Measurements from ENCODE around the gene PARD3.

Gene PARD3

DNA sequence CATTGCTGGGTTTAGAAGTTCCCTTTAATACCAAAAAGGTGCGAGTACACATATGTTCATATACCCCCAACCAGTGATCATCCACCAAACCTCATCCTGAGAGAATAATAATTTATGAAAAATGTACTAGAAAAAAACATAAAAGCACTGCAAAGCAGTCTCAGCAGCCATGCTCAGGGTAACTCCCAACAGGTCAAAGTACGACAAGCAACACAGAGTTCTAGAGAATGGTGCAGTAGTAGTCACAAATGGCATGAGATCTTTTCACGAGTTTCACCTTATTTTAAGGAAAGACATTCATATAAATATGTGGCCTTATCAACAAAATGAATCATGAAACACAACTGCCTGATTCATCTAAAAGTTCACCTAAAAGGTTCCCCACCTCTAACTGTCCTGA is 338.5 kb downstream of the PARD3 start:
- H3K27me3 Mint-ChIP-seq: no peaks in the 10 kb centered on the region
- H3K27ac Mint-ChIP-seq: no peak overlapping the region
- H3K4me3 Mint-ChIP-seq: no peak overlapping the region
- no peaks in the 10 kb centered on the region for H3K9me3 Mint-ChIP-seq
- no peaks in the 10 kb centered on the region for H3K36me3 Mint-ChIP-seq
- no peaks in the 10 kb centered on the region for H3K4me1 Mint-ChIP-seq

DNA sequence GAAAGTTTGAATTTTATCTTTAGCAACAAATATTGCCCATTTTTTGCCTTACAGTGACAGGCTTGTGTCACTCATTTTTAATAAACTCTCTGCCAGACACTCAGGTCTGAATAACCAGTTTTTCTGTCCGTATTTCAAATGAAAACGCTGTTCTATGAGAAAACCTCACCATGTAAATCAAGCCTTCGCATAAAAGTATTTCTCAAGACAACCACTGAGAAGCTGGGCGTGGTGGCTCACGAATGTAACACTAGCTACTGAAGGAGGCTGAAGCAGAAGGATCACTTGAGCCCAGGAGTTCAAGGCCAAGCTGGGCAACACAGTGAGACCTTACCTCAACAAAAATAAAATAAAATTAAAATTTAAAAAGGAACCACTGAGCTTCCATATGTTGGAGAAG is 339.3 kb downstream of the PARD3 start:
- Mint-ChIP-seq H3K4me3 (no peak overlapping the region), H3K36me3 (no peaks in the 10 kb centered on the region)

DNA sequence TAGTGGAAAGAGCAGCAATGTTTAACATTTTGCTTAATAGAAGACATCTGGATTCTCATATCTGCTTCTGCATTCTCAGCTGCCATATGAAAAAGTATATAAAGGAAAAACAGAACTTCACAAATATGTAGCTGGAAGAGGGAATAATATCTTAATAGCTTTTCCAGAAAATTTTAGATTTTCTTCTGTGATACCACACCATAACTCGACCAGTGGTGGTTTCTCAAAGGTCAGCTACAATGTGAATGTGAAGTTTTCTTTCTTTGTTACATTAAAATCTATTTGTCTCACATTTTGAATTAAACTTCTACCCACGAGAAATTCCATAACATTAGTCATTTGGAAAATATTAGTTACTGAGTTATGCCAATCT is 339.8 kb downstream of the PARD3 start:
- no peaks in the 10 kb centered on the region for H3K36me3 Mint-ChIP-seq

More for the DNA sequence above, 339.3 kb downstream of the PARD3 start:
- Mint-ChIP-seq H3K27me3 (no peaks in the 10 kb centered on the region), H3K9me3 (no peaks in the 10 kb centered on the region), H3K27ac (no peak overlapping the region), H3K4me1 (no peaks in the 10 kb centered on the region)

DNA sequence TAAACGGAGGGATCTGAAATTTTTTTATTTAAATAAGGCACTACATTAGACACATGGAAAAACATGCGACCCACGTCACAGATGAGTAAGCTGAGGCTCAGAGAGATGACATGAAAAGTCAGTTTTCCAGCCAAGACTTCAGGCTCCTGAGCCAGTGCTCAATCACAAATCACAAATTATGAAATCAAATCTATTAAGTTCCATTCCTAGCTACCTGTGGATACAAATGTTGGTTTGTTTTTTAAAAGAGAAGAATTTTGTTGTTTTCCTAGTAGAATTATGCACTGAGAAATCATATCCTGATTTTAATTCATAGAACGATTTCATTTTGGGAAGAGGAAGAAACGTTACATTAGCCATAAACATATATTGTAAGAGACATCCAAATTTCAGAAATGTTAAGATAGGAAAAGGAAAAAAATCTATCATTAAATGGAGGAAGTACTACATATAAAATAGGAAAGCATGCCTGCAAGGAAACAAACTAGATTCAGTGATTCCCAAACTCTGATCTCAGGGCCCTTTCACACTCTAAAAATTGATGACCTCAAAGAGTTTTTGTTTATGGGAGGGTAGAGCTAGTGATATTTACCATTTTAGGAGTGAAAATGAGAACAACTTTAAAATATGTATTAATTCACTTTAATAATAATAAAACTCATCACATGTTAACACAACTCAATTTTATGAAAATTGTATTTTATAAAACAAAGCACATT is 340.4 kb downstream of the PARD3 start:
- no peaks in the 10 kb centered on the region for H3K27me3 Mint-ChIP-seq
- H3K4me1 Mint-ChIP-seq: no peaks in the 10 kb centered on the region
- no peaks in the 10 kb centered on the region for H3K36me3 Mint-ChIP-seq
- H3K9me3 Mint-ChIP-seq: no peaks in the 10 kb centered on the region
- no peak overlapping the region for H3K27ac Mint-ChIP-seq
- H3K4me3 Mint-ChIP-seq: no peak overlapping the region

More for the DNA sequence above, 339.8 kb downstream of the PARD3 start:
- H3K27me3 Mint-ChIP-seq: no peaks in the 10 kb centered on the region
- no peak overlapping the region for H3K27ac Mint-ChIP-seq
- H3K4me3 Mint-ChIP-seq: no peak overlapping the region
- no peaks in the 10 kb centered on the region for H3K9me3 Mint-ChIP-seq
- H3K4me1 Mint-ChIP-seq: no peaks in the 10 kb centered on the region

DNA sequence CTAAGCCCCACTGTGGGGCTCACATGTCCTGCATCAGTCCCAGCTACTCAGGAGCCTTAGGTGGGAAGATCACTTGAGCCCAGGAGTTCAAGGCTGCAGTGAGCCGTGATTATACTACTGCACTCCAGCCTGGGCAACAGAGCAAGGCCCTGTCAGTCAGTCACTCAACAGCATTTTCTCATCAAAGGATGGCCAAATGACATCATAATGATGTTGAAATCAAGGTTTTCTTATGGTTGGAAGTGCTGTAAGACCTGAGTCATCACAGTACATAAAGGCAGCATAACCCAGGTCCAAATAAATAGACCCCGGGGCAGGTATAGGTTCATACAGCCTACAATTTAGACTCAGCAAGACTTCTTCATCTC is 341.1 kb downstream of the PARD3 start:
- H3K27me3 Mint-ChIP-seq: no peaks in the 10 kb centered on the region
- no peak overlapping the region for H3K4me3 Mint-ChIP-seq
- H3K9me3 Mint-ChIP-seq: no peaks in the 10 kb centered on the region
- H3K36me3 Mint-ChIP-seq: no peaks in the 10 kb centered on the region
- no peaks in the 10 kb centered on the region for H3K4me1 Mint-ChIP-seq
- H3K27ac Mint-ChIP-seq: no peak overlapping the region

DNA sequence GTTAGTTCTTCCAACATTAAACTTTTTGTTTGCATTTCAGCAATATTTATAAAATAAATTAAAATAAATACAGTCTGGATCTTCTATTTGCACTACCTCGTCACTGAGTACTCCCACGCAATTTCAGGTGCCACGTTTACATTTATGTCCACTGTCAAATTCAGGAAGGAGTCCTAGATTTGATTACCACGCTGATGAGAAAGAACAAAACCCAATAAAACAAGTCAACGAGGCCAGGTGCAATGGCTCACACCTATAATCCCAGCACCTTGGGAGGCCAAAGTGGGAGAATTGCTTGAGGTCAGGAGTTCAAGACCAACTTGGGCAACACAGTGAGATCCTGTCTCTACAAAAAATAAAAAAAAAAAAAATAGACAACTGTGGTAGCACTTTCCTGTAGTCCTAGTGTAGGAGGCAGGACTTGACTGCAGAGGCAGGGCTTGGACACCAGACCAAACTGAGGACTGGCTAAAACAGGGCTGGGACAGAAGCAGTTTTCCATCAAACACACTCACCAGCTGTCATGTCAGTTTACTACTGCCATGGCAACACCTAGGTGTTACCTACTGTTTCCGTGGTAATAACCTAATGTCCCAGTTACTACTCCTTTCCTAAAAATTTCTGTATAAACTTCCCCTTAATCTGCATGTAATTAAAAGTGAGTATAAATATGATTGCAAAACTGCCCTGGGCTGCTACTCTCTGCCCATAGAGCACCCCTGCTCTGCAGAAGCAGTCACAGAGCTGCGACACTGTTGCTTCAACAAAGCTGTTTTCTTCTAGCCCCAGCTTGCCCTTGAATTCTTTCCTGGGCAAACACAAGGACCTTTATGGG is 341.7 kb downstream of the PARD3 start:
- no peaks in the 10 kb centered on the region for H3K9me3 Mint-ChIP-seq
- H3K27me3 Mint-ChIP-seq: no peaks in the 10 kb centered on the region

DNA sequence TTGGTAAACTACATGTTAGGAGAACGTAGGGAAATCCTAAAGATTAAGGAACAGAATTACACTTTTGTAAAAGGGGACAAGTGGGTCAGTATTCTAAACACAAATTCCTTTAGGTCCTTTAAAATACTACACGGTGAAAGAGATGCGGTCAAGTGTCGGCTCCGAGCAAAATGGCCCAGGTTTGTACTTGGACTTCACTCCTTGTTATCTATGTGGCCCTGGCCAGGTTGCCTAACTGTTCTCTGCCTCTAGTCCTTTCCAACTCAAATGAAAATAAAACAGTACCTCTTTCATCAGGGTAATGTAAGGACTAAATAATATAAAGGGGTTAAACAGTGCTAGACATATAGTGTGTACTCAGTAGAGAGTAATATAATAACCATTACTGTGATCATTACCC is 344.8 kb downstream of the PARD3 start:
- Mint-ChIP-seq H3K36me3 (no peaks in the 10 kb centered on the region), H3K9me3 (no peaks in the 10 kb centered on the region), H3K4me1 (no peaks in the 10 kb centered on the region), H3K27ac (no peak overlapping the region), H3K4me3 (no peak overlapping the region), H3K27me3 (no peaks in the 10 kb centered on the region)

More for the DNA sequence above, 341.7 kb downstream of the PARD3 start:
- Mint-ChIP-seq H3K27ac (no peak overlapping the region), H3K4me1 (no peaks in the 10 kb centered on the region), H3K4me3 (no peak overlapping the region), H3K36me3 (no peaks in the 10 kb centered on the region)

DNA sequence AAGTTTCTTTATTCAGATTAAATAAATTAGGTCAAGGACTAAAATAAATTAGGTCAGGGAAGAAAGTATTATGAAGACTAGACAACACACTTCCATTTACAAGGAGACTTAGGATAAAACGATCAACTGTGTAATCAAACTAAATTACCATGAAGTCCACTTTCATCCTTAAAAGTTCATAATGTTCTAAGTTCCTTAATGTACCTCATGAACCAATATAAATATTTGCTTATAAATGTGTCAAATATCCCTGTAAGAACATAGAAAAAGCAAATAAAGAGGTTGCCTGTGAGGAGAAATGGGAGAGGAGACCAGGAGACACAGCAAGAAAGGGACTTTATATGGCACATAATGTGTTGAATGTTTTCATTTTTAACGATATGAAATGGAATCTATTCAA is 345.6 kb downstream of the PARD3 start:
- H3K4me3 Mint-ChIP-seq: no peak overlapping the region
- no peak overlapping the region for H3K27ac Mint-ChIP-seq
- no peaks in the 10 kb centered on the region for H3K27me3 Mint-ChIP-seq
- no peaks in the 10 kb centered on the region for H3K9me3 Mint-ChIP-seq
- H3K36me3 Mint-ChIP-seq: no peaks in the 10 kb centered on the region
- no peaks in the 10 kb centered on the region for H3K4me1 Mint-ChIP-seq

DNA sequence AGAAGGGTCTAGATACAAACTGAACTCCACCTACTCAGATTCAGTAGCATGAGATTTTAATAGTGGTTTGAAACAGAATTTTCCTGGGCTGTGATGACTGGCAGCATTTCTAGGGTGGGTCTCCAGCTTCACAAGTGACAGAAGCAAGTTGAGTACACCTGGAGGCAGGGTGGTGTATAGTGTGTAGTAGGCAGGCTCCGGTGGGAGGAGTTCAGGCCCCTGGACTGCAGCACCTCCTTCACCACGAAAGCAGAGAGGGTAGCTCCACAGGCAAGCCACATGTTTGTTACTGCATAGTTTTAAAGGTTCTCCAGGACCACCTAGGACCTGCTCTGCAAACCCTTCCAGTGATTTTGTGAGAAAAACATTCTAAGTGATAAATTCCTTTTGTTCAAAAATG is 347.2 kb downstream of the PARD3 start:
- no peaks in the 10 kb centered on the region for H3K9me3 Mint-ChIP-seq

DNA sequence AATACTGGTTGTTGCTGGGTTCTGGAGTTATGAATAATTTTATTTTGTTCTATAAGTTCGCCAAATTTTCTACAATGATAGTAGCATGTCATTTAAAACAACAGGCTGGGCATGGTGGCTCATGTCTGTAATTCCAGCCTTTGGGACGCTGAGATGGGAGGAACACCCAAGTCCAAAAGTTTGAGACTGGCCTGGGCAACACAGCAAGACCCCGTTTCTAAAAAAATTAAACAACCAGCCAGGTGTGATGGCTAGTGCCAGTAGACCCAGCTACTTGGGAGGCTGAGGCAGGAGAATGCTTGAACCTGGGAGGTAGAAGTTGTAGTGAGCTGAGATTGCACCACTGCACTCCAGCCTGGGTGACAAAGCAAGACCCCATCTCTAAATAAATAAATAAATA is 347.7 kb downstream of the PARD3 start:
- Mint-ChIP-seq H3K36me3 (no peaks in the 10 kb centered on the region), H3K27me3 (no peaks in the 10 kb centered on the region), H3K4me3 (no peak overlapping the region), H3K27ac (no peak overlapping the region), H3K9me3 (no peaks in the 10 kb centered on the region), H3K4me1 (no peaks in the 10 kb centered on the region)

More for the DNA sequence above, 347.2 kb downstream of the PARD3 start:
- Mint-ChIP-seq H3K27ac (no peak overlapping the region), H3K36me3 (no peaks in the 10 kb centered on the region), H3K27me3 (no peaks in the 10 kb centered on the region), H3K4me1 (no peaks in the 10 kb centered on the region), H3K4me3 (no peak overlapping the region)

DNA sequence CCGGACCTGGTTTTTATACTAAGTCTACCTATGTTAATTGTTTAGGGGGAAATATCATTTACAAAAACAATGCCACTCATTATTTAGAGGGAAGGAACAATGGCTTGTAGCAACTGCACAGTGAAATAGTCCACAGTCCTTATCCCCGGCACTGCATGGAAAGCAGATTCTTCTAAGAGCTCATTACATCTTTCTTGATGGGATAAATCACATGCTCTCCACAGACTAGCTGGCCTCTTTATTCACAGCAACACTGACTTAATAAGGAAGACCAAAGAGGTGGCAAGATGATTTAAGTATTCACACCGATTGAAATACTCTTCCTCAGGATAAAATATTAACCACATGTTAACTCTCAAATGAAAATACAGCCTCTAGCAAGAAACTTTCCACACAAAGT is 349.4 kb downstream of the PARD3 start:
- Mint-ChIP-seq H3K4me3 (no peak overlapping the region), H3K9me3 (no peaks in the 10 kb centered on the region), H3K4me1 (no peaks in the 10 kb centered on the region), H3K27me3 (no peaks in the 10 kb centered on the region), H3K27ac (no peak overlapping the region), H3K36me3 (no peaks in the 10 kb centered on the region)

DNA sequence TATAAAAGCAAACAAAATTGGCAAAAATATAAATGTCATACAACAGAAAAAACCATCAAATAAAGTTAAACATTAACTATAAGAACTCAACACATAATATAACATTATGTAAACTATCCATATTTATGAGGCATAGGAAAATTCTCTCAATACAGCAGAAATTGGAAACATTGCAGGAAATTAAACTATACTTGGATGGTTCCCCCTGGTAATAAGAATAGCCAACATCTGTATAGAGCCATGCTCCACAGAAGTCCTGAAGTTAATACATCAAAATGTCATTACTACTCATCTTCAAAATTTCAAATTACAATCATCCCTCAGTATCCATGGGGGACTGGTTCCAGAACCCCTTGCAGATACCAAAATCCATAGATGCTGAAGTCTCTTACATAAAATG is 350.5 kb downstream of the PARD3 start:
- Mint-ChIP-seq H3K4me3 (no peak overlapping the region), H3K27me3 (no peaks in the 10 kb centered on the region), H3K9me3 (no peaks in the 10 kb centered on the region)

DNA sequence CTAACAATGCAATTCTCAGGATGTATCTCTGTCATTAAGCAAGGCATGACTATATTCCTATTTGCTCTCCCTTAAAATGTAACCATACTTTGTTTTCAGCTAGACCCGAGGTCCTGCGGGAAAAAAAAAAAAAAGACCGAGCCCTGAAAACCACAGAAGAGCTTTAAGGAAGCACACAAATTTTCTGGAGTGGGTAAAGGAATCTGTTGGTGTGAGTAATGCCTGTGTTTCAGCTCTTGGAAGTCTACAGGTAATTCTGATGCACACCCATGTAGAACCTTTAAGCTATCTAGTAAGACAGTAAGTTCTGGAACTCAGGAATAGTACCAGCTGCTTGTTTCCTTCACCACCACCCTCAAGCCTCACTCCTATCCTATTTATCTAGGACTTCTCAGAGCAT is 351.1 kb downstream of the PARD3 start:
- H3K9me3 Mint-ChIP-seq: no peaks in the 10 kb centered on the region
- H3K4me3 Mint-ChIP-seq: no peak overlapping the region
- H3K4me1 Mint-ChIP-seq: no peaks in the 10 kb centered on the region
- H3K27ac Mint-ChIP-seq: no peak overlapping the region
- no peaks in the 10 kb centered on the region for H3K27me3 Mint-ChIP-seq
- H3K36me3 Mint-ChIP-seq: no peaks in the 10 kb centered on the region

More for the DNA sequence above, 350.5 kb downstream of the PARD3 start:
- no peak overlapping the region for H3K27ac Mint-ChIP-seq
- H3K36me3 Mint-ChIP-seq: no peaks in the 10 kb centered on the region
- no peaks in the 10 kb centered on the region for H3K4me1 Mint-ChIP-seq

DNA sequence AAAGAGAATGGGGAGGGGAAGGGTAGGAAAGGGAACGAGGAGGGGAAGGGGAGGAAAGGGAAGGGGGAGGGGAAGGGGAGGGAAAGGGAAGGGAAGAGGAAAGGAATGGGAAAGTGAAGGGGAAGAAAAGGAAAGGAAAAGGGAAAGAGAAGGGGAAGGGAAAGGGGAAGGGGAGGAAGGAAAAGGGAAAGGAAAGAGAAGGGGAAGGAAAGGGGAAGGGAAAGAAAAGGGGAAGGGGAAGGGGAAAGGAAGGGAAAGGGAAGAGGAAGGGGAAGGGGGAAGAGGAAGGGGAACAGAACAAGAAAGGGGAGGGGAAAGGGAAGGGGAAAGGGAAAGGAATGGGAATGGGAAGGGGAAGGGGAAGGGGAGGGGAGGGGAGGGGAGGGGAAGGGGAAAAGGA is 352.1 kb downstream of the PARD3 start:
- Mint-ChIP-seq H3K36me3 (no peaks in the 10 kb centered on the region), H3K27me3 (no peaks in the 10 kb centered on the region), H3K27ac (no peak overlapping the region), H3K4me3 (no peak overlapping the region), H3K9me3 (no peaks in the 10 kb centered on the region), H3K4me1 (no peaks in the 10 kb centered on the region)

DNA sequence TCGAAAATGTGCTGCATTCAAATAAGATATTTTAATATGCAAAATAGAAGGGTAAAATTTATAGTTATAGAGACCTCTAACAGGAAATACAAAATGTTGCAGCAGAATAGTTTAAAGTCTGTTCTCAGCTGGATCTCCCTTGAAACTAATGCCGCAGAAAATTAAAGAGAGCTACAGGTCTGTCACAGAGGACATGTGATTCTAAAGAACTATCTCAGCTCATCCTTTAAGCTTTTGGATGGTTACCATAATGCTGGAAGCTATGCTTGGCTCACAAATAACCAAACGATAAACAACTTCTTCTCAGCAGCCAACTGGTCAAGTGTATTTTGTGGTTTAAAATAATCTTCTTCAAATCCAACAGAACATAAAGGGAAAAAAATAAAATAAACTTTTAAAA is 353.0 kb downstream of the PARD3 start:
- Mint-ChIP-seq H3K36me3 (no peaks in the 10 kb centered on the region), H3K4me1 (no peaks in the 10 kb centered on the region), H3K27me3 (no peaks in the 10 kb centered on the region), H3K9me3 (no peaks in the 10 kb centered on the region), H3K27ac (no peak overlapping the region), H3K4me3 (no peak overlapping the region)

DNA sequence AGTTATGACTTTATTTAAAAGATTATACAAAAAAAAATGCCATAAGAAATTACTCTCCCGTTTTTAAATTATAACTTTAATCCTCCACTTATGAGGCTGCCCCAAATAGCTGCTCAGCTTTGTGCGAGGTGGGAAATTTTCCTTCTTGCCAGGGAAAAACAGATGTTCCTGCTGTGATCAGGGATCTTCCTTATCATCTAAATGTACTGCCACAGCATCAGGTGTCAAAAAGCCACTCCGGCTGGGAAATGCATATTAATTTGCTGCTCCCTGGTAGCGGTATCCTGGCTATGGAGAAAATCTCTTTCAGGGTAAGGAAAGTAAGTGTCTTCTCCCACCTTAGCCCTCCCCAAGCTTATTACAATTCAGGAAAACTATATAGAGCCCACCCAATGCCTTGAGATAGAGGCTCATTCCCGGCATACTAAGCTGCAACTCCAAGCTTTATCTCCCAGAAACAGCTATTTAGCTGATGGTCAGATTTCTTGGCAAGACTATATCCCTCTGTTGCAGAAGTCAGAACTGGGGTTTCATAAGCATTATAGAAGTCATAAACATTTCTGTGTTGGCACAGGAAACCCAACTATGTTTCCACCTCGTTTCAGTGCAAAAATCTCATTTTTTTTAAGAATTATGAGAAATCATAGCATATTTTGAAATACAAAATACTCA is 360.4 kb downstream of the PARD3 start:
- Mint-ChIP-seq H3K36me3 (no peaks in the 10 kb centered on the region), H3K27ac (no peak overlapping the region), H3K9me3 (peaks cover 4% of the 10 kb centered on the region), H3K4me3 (no peak overlapping the region), H3K4me1 (no peaks in the 10 kb centered on the region), H3K27me3 (no peaks in the 10 kb centered on the region)
